ENCODE measurements around the gene TBC1D9.

TBC1D9 gene

DNA sequence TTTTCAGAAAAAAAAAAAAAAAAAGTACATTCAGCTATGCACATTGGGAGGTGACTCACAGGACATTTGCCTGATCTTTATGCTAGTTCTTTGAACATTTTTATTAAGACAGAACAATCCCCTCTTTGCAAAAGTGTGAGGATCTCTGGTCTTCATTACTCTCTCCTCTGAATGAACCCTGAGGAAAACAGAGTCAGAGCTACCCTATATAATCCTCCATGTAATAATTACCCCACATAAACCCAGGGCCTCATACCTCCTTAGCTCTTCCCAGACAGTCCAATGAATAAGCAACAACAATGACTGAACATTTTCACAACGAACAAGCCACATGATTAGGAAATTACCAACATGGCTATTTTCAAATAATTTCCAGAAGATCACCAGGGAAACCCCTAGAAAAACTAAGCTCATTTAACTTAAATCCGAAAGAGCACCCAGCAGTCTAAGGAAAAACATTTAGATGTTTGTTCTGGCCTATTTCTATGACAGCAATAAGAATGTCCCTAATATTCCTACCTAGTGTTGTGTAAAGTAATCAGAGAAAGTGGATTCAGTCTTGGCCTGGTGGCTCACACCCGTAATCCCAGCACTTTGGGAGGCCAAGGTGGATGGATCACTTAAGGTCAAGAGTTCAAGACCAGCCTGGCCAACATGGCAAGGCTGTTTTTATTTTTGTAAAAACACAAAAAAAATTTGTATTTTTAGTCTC, 37.8 kb downstream of the TBC1D9 start:
- DNase-seq (ENCODE audit: extremely low spot score): no peak
- ChIA-PET POLR2A (no interaction called here), CTCF (interaction anchor here (0.8 kb wide), 1 partner anchor 27 kb away, joined by 3 read pairs; no protein-coding TSS in a partner anchor)
- no peak for TF ChIP-seq ARNT (IDR thresholded peaks at IDR 0.05)
- no peak for TF ChIP-seq LEF1 (IDR thresholded peaks at IDR 0.05; ENCODE audit: borderline replicate concordance)
- TF ChIP-seq FOXA1 (IDR thresholded peaks at IDR 0.05): no peak
- no peak for TF ChIP-seq ELF4 (IDR thresholded peaks at IDR 0.05)
- no peak for TF ChIP-seq TARDBP (IDR thresholded peaks at IDR 0.05)
- TF ChIP-seq SUZ12 (IDR thresholded peaks at IDR 0.05): no peak
- no peak for TF ChIP-seq L3MBTL2 (conservative IDR thresholded peaks at IDR 0.05)

- no peak for TF ChIP-seq HDGF (IDR thresholded peaks at IDR 0.05; ENCODE audit: borderline replicate concordance)
- TF ChIP-seq SP1 (IDR thresholded peaks at IDR 0.05): no peak
- no peak for TF ChIP-seq FOXK2 (IDR thresholded peaks at IDR 0.05)
- TF ChIP-seq BHLHE40 (IDR thresholded peaks at IDR 0.05; ENCODE audit: borderline replicate concordance): no peak
- no peak for TF ChIP-seq ELF4 (IDR thresholded peaks at IDR 0.05)
- no peak for TF ChIP-seq ZNF384 (IDR thresholded peaks at IDR 0.05)
- no peak for TF ChIP-seq FOXA1 (IDR thresholded peaks at IDR 0.05)
- no peak for TF ChIP-seq FOXM1 (IDR thresholded peaks at IDR 0.05; ENCODE audit: borderline replicate concordance)
- TF ChIP-seq LEF1 (IDR thresholded peaks at IDR 0.05; ENCODE audit: borderline replicate concordance): no peak
- TF ChIP-seq ARNT (IDR thresholded peaks at IDR 0.05): no peak
- TF ChIP-seq NFRKB (IDR thresholded peaks at IDR 0.05): no peak
- ChIA-PET CTCF (no interaction called here), POLR2A (interaction anchor here (1.2 kb wide), 1 partner anchor 9 kb away, joined by 4 read pairs; no protein-coding TSS in a partner anchor)
- no peak for DNase-seq (ENCODE audit: extremely low spot score)
These were observed 38.9 kb downstream of the TBC1D9 start for GRCh38 chr4:140717313-140717712.

DNA sequence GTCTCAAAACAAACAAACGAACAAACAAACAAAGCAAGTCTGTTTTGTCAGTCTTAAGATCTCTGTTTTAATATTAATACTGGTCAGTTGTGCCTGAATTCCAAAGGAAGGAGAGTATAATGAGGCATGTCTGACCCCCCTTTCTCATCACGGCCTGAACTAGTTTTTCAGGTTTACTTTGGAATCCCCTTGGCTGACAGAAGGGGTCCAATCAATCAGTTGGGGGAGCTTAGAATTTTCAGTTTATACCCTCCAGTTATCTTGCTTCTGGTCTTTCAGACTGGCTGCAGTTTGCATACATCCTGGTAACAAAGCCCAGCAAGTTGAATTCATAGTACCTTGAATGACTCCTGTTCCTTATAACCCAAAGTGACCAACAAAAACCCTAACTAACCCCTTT, 41.1 kb downstream of the TBC1D9 start:
- TF ChIP-seq LEF1 (IDR thresholded peaks at IDR 0.05; ENCODE audit: borderline replicate concordance): no peak
- no peak for DNase-seq (ENCODE audit: extremely low spot score)
- POLR2A ChIA-PET: interaction anchor here (1.3 kb wide), 1 partner anchor 42 kb away, joined by 4 read pairs; the partner anchor contains the start of gene TBC1D9
- CTCF ChIA-PET: no interaction called here

DNA sequence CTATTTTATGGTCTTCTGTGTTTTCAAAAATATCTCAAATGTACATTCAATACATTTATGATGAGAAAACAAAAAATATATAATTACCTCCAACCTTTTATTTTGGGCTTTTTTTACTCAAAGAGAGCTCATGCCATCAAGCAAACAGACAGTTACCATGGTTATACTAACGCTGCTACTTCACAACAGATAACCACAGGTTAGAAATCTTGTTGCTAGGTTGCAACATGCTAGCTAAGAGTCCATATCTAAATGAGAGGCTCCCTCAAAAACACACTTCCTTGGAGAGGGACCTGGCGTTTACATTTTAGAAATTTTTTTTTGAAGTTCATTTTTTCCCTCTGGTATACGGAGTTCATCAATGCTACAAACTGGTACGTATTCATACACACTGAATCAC, 44.3 kb downstream of the TBC1D9 start:
- no peak for DNase-seq (ENCODE audit: extremely low spot score)
- TF ChIP-seq ELF4 (IDR thresholded peaks at IDR 0.05) (no peak), FOXK2 (IDR thresholded peaks at IDR 0.05) (no peak), FOXM1 (IDR thresholded peaks at IDR 0.05; ENCODE audit: borderline replicate concordance) (no peak), HDGF (IDR thresholded peaks at IDR 0.05; ENCODE audit: borderline replicate concordance) (no peak)
- ChIA-PET CTCF (no interaction called here), POLR2A (interaction anchor here (1.4 kb wide), 1 partner anchor 45 kb away, joined by 4 read pairs; the partner anchor contains the start of gene TBC1D9)

- CTCF ChIA-PET: no interaction called here
- POLR2A ChIA-PET: interaction anchor here (1.4 kb wide), 1 partner anchor 46 kb away, joined by 4 read pairs; the partner anchor contains the start of gene TBC1D9
- no peak for DNase-seq (ENCODE audit: extremely low spot score)
- TF ChIP-seq, protein P1, sequence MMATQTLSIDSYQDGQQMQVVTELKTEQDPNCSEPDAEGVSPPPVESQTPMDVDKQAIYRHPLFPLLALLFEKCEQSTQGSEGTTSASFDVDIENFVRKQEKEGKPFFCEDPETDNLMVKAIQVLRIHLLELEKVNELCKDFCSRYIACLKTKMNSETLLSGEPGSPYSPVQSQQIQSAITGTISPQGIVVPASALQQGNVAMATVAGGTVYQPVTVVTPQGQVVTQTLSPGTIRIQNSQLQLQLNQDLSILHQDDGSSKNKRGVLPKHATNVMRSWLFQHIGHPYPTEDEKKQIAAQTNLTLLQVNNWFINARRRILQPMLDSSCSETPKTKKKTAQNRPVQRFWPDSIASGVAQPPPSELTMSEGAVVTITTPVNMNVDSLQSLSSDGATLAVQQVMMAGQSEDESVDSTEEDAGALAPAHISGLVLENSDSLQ (IDR thresholded peaks at IDR 0.05): no peak
These were observed 45.1 kb downstream of the TBC1D9 start for GRCh38 chr4:140710908-140711622.

GRCh38 chr4:140707325-140707724, 48.9 kb downstream of the TBC1D9 start:
- ChIA-PET CTCF (no interaction called here), POLR2A (no interaction called here)
- TF ChIP-seq FOXM1 (IDR thresholded peaks at IDR 0.05; ENCODE audit: borderline replicate concordance) (no peak), TARDBP (IDR thresholded peaks at IDR 0.05) (no peak), SP1 (IDR thresholded peaks at IDR 0.05) (no peak), FOXA1 (IDR thresholded peaks at IDR 0.05) (no peak), L3MBTL2 (conservative IDR thresholded peaks at IDR 0.05) (no peak), ZNF384 (IDR thresholded peaks at IDR 0.05) (no peak), LEF1 (IDR thresholded peaks at IDR 0.05; ENCODE audit: borderline replicate concordance) (no peak), CTBP1 (IDR thresholded peaks at IDR 0.05; ENCODE audit: borderline replicate concordance) (no peak), HDGF (IDR thresholded peaks at IDR 0.05; ENCODE audit: borderline replicate concordance) (no peak)
- TF ChIP-seq, protein P1 (IDR thresholded peaks at IDR 0.05): no peak
- no peak for DNase-seq (ENCODE audit: extremely low spot score)

GRCh38 chr4:140706665-140707064, 49.5 kb downstream of the TBC1D9 start:
- ChIA-PET POLR2A (no interaction called here), CTCF (no interaction called here)
- TF ChIP-seq FOXK2 (IDR thresholded peaks at IDR 0.05): no peak
- TF ChIP-seq TARDBP (IDR thresholded peaks at IDR 0.05): no peak
- no peak for TF ChIP-seq CTBP1 (IDR thresholded peaks at IDR 0.05; ENCODE audit: borderline replicate concordance)
- TF ChIP-seq ARNT (IDR thresholded peaks at IDR 0.05): no peak
- DNase-seq (ENCODE audit: extremely low spot score): no peak

- ChIA-PET POLR2A (no interaction called here), CTCF (no interaction called here)
- TF ChIP-seq LEF1 (IDR thresholded peaks at IDR 0.05; ENCODE audit: borderline replicate concordance) (no peak), TARDBP (IDR thresholded peaks at IDR 0.05) (no peak), ELF4 (IDR thresholded peaks at IDR 0.05) (no peak), SUZ12 (IDR thresholded peaks at IDR 0.05) (no peak), ZNF384 (IDR thresholded peaks at IDR 0.05) (no peak), HDGF (IDR thresholded peaks at IDR 0.05; ENCODE audit: borderline replicate concordance) (no peak), BHLHE40 (IDR thresholded peaks at IDR 0.05; ENCODE audit: borderline replicate concordance) (no peak), NFRKB (IDR thresholded peaks at IDR 0.05) (no peak), L3MBTL2 (conservative IDR thresholded peaks at IDR 0.05) (no peak), FOXK2 (IDR thresholded peaks at IDR 0.05) (no peak), ARNT (IDR thresholded peaks at IDR 0.05) (no peak), FOXA1 (IDR thresholded peaks at IDR 0.05) (no peak), SP1 (IDR thresholded peaks at IDR 0.05) (no peak), FOXM1 (IDR thresholded peaks at IDR 0.05; ENCODE audit: borderline replicate concordance) (no peak), CTBP1 (IDR thresholded peaks at IDR 0.05; ENCODE audit: borderline replicate concordance) (no peak)
- TF ChIP-seq, protein P1 (IDR thresholded peaks at IDR 0.05): no peak
- DNase-seq (ENCODE audit: extremely low spot score): no peak
These were observed 49.9 kb downstream of the TBC1D9 start for GRCh38 chr4:140706276-140706625.

Data from HEK293T (cell line).